Measurements from ENCODE around the gene KLKB1.

DNA sequence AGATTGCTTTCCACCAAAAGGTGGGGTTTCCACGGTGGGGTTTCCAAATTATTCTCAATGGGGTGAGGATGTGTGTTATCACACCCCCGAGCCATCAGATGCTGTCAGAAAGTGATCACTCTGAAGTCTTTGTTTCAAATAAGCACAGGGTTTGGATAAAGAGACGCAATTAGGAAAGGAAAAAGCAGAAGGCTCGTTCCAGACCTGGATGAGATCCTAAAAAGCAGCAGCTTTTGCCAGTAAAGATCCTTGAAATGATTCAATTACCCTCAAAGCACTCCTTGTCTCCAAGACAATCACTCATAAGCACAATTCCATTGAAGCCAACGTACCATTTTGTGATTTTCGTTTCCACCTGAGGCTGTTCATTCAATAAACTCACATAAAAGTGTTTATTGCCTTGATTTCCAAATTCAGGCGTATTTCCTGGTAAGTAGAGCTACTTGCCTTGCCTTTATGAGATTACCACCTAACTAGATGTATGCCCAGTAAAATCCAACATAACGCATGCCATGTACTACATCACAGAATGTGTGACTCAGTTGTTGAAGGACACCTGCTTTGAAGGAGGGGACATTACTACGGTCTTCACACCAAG lies 43.9 kb downstream of the KLKB1 start:
- TF ChIP-seq, protein P1, sequence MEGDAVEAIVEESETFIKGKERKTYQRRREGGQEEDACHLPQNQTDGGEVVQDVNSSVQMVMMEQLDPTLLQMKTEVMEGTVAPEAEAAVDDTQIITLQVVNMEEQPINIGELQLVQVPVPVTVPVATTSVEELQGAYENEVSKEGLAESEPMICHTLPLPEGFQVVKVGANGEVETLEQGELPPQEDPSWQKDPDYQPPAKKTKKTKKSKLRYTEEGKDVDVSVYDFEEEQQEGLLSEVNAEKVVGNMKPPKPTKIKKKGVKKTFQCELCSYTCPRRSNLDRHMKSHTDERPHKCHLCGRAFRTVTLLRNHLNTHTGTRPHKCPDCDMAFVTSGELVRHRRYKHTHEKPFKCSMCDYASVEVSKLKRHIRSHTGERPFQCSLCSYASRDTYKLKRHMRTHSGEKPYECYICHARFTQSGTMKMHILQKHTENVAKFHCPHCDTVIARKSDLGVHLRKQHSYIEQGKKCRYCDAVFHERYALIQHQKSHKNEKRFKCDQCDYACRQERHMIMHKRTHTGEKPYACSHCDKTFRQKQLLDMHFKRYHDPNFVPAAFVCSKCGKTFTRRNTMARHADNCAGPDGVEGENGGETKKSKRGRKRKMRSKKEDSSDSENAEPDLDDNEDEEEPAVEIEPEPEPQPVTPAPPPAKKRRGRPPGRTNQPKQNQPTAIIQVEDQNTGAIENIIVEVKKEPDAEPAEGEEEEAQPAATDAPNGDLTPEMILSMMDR (IDR thresholded peaks at IDR 0.05) = no peak
- no peak for TF ChIP-seq POLR2A (IDR thresholded peaks at IDR 0.05)

All from uterus (tissue), 2 donors.